NCI-H2029 treated with DMSO at 0.1 percent for 48 hours (cell line): ENCODE data around the gene WNK2.
A peak's percentile ranks its signal among the peaks of the same experiment; 100 is the strongest.
"Not testable (repeated sequence)": the region's sequence is repeated elsewhere in the genome, so short reads cannot be mapped to it uniquely, and the experiment has no call there.

Source experiments
- DNase-seq: peaks from one replicate; lab custom pipeline; 2025; lab: John Stamatoyannopoulos, UW

WNK2 gene

DNA sequence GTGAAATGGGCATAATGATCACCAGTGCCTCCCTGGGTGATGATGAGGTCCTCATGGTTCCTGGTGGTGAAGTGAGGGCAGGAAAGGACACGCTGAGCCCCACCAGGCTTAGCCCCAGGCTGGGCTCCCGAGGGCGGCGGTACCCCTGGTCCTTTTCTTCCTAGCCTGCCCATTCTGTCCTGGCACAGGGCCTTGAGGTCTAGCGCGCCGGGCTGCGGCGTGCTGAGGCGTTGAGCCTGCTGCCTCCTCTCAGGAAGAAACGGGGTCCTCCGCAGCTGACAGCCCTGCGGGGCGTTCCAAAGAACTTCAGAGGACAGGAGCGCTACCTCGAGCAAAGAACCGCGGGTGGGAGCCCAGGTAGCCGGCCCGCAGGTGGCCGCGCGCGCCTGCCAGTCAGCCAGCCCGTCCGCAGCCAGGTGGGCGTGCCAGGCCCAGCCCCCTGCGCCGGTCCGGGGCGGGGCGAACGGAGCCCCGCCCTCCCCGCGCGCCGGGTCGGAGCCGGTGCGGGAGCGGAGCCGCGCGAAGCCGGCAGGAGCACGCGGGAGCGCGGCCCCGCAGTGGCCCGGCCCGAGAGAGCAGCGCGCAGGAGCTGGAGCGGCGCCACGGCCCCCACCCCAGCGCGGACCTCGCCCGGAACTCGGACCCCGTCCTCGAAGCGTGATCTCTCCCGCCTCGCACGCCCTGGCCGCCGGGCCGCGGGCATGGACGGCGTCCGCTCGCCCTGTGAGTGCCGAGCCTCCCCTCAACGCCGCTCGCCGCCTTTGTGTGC, at the start of gene WNK2:
Gene WNK2, plus strand, starts transcription at position 477 of the 769 bp plus-strand sequence. CDS start 791 bp downstream, outside the sequence.
- no peak for DNase-seq

- no peak for DNase-seq
Measured at GRCh38 chr9:93134740-93135444, 49.0 kb upstream of the WNK2 start.

DNA sequence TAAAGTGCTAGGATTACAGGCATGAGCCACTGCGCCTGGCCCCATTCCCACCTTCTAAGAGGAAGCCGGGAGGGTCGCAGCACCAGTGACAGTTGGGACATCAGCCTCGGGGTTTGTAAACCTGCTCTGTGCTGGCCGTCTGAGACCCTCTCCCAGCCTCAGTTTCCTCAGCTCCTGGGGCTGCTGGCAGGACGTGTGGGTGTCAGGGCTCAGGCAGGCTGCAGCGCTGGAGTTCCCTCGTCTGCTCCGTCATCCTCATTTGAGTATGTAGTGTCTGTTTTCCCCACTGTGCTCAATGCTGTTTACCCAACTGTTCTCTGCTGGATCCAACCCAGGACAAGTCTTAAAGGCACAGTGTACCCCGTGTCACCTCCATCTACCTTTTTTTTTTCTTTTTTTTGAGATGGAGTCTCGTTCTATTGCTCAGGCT, 47.9 kb upstream of the WNK2 start:
- DNase-seq: peak; percentile 71

GRCh38 chr9:93137362-93137761, 46.6 kb upstream of the WNK2 start:
- no peak for DNase-seq

- no peak for DNase-seq
Measured at GRCh38 chr9:93138171-93138764, 45.7 kb upstream of the WNK2 start.

DNA sequence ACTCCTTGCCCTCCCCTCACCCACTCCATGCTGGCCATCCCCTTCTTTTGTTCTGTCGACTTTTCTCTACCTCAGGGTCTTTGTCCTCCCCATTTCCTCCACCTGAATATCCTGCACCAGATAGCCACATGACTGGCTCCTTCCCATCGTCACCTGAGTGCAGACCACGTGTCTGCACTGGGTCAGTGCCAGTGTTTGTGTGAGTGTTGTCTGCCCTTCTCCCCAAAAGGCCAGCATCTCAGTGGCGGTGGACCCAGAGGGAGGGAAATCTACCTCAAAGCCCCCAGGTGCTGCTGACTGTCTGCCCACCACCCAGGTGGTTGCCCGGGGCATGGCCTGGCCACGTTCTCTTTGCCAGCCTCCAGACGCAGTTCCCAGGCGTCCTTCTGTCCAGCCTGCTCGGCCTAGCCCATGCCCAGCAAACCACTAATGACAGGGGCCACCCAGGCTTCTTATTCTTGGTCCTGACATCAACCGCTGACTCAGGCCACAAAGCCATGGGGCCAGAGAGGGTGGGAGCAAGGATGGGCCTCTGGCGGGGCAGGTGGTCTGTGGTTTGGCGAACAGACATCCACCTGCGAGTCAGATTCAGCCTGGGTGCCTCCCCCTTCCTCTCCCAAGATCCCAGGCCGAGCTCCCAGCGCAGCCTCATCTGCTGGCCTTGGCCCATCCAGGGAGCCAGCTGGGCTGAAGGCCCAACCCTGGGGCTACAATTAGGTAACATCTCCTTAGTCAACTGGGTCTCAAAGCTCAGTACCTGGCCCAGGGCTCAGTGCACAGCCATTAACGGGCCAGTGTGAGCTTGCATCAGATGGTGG, 44.4 kb upstream of the WNK2 start:
- DNase-seq: no peak

- DNase-seq: no peak
Measured at GRCh38 chr9:93141771-93142483, 42.0 kb upstream of the WNK2 start.

- DNase-seq: peak; percentile 76
Measured at GRCh38 chr9:93143830-93144530, 40.0 kb upstream of the WNK2 start.

DNA sequence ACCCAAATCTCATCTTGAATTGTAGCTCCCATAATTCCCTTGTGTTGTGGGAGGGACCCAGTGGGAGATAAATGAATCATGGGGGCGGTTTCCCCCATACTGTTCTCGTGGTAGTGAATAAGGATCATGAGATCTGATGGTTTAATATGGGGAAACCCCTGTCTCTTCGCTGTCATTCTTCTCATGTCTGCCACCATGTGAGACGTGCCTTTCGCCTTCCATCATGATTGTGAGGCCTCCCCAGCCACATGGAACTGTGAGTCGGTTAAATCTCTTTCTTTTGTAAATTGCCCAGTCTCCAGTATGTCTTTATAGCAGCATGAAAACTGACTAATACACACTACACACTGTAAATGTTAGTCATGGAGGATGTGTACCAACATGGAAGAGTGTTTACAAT, 37.2 kb upstream of the WNK2 start:
- DNase-seq: not testable (repeated sequence)

- DNase-seq: no peak
Measured at GRCh38 chr9:93147632-93148031, 36.3 kb upstream of the WNK2 start.

DNA sequence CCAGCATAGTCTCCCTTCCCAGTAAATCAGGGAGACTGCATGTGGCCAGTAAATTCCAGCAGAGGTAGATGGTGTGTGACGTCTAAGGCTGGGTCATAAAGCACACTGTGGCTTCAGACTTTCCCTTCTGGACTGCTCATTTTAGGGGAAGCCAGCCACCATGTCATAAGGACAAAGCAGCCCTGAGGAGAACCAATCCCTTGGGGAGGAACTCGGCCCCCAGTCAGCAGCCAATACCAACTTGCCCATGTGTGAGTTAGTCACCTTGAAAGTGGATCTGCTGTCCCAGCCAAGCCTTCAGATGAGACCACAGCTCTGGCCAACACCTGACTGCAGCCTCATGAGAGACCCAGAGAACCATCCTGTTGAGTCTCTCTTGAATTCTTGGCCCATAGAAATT, 35.2 kb upstream of the WNK2 start:
- DNase-seq: no peak

DNA sequence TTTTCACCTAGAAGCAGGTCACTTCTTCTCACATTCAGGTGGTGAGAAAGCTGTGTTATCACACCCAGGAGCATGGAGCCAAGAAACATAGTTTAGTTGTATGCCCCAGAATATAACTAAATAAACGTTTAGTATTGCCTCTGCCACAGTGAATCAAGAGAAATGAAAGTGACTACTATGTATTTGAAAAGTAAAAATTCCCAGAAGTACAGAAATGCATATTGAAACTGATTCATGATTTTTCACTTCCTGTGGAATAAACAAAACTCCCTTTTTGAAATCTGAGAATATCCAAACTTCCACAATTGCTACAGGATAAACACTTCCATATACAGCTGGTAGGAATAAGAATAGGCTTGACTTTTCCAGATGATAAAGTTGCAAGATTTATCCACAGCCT, 34.6 kb upstream of the WNK2 start:
- DNase-seq: no peak

GRCh38 chr9:93151097-93151784, 32.7 kb upstream of the WNK2 start:
- no peak for DNase-seq

DNA sequence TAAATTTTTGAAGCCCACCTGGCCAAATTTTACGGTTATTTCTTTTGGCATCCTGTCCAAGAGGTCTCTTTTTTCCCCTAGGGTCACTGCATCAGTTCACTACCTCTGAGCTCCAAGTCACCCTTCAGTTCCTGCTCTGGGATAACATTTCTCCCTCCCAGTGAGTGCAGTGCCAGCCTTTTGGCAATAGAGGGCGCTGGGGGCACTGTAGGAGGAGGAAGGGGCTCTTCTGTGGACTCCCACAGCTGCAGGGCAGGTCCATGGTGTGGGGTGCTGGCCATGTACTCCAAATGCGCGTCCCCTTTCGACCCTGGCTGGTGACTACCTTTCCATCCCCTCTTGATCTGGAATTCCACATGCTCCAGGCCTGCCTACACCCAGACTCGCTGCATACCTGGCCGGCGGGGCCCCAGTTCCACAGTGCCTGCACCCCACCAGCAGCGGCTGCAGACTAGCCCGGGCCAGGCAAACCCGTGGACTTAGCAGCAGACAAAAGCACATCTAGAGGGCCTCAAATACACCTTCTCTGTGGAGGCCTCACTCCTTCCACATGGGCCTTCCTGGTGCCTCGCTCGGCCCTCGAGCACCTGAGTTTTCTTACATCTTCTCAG, 29.5 kb upstream of the WNK2 start:
- DNase-seq: no peak

DNA sequence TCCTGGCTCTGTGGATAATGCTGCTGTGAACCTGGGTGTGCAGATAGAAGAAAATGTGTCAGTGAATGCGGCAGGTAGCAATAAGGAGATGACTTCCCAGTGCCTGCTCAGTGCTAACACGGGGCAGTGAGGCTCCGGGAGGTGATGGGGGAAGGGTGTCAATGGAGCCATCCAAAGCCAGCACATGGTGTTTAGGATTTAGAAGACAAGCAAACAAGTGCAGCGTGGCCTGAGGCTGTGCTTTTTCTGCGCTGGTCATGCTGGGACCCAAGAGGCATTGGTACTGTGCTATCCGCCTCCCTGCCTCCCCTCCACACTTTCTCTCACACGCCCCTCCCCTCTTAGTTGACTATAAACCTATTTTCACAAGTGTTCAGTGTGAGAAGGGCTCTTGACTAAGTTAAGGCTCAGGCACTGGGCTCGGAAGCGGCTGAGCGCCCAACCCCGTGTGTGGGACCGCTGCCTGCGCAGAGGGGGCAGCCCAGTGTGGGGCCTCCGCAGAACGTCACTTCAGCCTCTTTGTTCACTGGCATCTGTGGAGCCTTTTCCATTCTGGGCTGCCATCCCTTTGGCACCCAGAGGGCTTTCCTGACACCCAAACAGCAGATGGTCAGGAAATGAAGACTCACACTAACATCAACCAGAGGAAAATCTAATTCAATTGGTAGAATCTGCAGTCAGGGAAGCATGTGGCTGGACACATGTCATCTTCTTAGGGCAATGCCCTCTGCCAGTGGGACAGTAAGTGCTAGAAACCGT, 28.0 kb upstream of the WNK2 start:
- DNase-seq: no peak

DNA sequence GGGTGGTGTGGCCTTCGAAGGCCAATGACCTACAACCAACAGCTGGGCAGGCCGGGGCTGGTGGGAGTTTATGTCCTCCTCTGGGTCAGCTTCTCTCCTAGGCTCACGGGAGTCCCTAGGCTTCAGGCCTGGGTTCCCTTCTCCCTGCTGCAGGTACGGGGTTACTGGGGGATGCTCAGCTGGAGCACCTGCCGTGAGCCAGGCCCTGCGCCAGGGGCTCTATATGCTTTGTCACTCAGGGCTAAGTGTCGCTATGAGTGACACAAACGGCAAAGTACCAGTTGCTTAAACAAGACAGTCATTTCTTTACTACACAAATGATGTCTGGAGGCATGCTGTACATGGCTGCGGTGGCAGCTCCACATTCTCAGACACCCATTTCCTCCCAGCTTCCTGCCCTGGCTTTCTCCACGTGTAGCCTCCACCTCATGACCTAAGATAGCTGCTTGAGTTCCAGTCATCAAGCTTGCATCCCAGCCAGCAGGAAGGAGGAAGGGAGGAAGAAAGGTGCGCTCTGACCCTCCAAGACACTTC, 27.4 kb upstream of the WNK2 start:
- DNase-seq: no peak

- DNase-seq: peak; percentile 76
Measured at GRCh38 chr9:93159601-93160471, 24.1 kb upstream of the WNK2 start.
